Measurements from ENCODE around the gene MXI1.

GRCh38 chr10:110267276-110267675 is 59.9 kb downstream of the MXI1 start:
- TF ChIP-seq, protein P1, sequence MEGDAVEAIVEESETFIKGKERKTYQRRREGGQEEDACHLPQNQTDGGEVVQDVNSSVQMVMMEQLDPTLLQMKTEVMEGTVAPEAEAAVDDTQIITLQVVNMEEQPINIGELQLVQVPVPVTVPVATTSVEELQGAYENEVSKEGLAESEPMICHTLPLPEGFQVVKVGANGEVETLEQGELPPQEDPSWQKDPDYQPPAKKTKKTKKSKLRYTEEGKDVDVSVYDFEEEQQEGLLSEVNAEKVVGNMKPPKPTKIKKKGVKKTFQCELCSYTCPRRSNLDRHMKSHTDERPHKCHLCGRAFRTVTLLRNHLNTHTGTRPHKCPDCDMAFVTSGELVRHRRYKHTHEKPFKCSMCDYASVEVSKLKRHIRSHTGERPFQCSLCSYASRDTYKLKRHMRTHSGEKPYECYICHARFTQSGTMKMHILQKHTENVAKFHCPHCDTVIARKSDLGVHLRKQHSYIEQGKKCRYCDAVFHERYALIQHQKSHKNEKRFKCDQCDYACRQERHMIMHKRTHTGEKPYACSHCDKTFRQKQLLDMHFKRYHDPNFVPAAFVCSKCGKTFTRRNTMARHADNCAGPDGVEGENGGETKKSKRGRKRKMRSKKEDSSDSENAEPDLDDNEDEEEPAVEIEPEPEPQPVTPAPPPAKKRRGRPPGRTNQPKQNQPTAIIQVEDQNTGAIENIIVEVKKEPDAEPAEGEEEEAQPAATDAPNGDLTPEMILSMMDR (conservative IDR thresholded peaks at IDR 0.05; ENCODE audit: low read depth, low read length) = no peak
- TF ChIP-seq RFX5 (IDR thresholded peaks at IDR 0.05; ENCODE audit: low read depth, low read length) (no peak), RAD21 (IDR thresholded peaks at IDR 0.05; ENCODE audit: low read length) (no peak), POLR2A (IDR thresholded peaks at IDR 0.05; ENCODE audit: low read depth, low read length) (no peak), SMC3 (IDR thresholded peaks at IDR 0.05; ENCODE audit: low read depth, low read length) (no peak), BHLHE40 (IDR thresholded peaks at IDR 0.05; ENCODE audit: low read depth, low read length) (no peak), CHD1 (IDR thresholded peaks at IDR 0.05; ENCODE audit: low read depth, low read length) (no peak), CEBPB (IDR thresholded peaks at IDR 0.05; ENCODE audit: low read depth, low read length) (no peak), MAFK (IDR thresholded peaks at IDR 0.05; ENCODE audit: low read depth, low read length) (no peak), MXI1 (IDR thresholded peaks at IDR 0.05; ENCODE audit: borderline replicate concordance, low read depth, low read length) (no peak), RCOR1 (IDR thresholded peaks at IDR 0.05; ENCODE audit: insufficient replicate concordance, low read length) (no peak), NFE2L2 (IDR thresholded peaks at IDR 0.05; ENCODE audit: low read depth, low read length) (no peak), ELK1 (IDR thresholded peaks at IDR 0.05; ENCODE audit: borderline replicate concordance, low read depth, low read length) (no peak), FOS (IDR thresholded peaks at IDR 0.05; ENCODE audit: low read depth, low read length) (no peak)
